Upper lobe of left lung (tissue), 4 donors: Measurements from ENCODE around the gene DIP2C.

ENCODE experiments used
- CTCF ChIP-seq, 6 experiments: fragments of 450-650 bp in 4 of 6; fragments of 200-600 bp in 2 of 6; sonication (generic) in 2 of 6; IDR thresholded peaks; one replicate each; pipeline ENCODE4 v1.5.1; 2016 to 2019; ENCODE audit warnings: antibody characterized with exemption in 6 of 6
- POLR2A ChIP-seq, 4 donors: fragments of 450-650 bp; IDR thresholded peaks; one replicate each; pipeline ENCODE4 v1.5.1; 2016 to 2017; ENCODE audit warnings: antibody characterized with exemption in 4 of 4, mild to moderate bottlenecking in 2 of 4
- POLR2AphosphoS5 ChIP-seq, 2 donors: sonication (generic); formaldehyde crosslinking; IDR thresholded peaks; one replicate each; pipeline ENCODE4 v1.5.1; 2017; ENCODE audit warnings: antibody characterized with exemption in 2 of 2

GRCh38 chr10:339038-339391 lies 350.5 kb downstream of the DIP2C start:
- no peak for TF ChIP-seq POLR2A (IDR thresholded peaks at IDR 0.05)
- TF ChIP-seq CTCF (IDR thresholded peaks at IDR 0.05), result no peak
- no peak for TF ChIP-seq POLR2AphosphoS5 (IDR thresholded peaks at IDR 0.05)
